ENCODE data around the gene PACS2.

DNA sequence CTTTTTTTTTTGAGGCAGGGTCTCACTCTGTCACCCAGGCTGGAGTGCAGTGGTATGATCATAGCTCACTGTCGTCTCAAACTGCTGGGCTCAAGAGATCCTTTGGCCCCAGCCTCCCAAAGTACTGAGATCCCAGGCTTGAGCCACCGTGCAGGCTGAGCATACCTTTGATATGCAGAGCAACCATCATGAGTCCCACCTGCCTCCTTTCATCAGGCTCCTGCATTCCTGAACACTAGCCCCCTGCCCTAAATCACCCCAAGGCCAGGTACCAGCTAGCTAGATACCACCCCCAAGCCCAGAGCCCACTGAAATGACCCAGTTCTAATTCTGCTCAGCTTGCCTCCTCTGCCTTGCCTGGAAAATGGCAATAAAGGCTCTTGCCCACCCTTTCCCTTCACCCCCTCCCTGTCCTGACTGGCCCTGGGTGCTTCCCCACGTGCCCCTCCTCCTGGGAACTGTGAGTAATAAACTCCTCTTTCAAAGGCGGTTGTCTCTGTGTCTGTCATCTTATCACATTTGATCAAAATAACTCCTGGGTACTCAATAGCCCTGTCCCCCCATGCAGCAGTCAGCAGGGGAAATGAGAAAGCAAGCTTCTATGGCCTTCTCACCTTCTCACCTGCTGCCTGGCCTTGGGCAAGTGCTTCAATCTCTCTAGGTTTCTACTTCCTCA is 7.4 kb upstream of the PACS2 start:
- TF ChIP-seq, protein P1, sequence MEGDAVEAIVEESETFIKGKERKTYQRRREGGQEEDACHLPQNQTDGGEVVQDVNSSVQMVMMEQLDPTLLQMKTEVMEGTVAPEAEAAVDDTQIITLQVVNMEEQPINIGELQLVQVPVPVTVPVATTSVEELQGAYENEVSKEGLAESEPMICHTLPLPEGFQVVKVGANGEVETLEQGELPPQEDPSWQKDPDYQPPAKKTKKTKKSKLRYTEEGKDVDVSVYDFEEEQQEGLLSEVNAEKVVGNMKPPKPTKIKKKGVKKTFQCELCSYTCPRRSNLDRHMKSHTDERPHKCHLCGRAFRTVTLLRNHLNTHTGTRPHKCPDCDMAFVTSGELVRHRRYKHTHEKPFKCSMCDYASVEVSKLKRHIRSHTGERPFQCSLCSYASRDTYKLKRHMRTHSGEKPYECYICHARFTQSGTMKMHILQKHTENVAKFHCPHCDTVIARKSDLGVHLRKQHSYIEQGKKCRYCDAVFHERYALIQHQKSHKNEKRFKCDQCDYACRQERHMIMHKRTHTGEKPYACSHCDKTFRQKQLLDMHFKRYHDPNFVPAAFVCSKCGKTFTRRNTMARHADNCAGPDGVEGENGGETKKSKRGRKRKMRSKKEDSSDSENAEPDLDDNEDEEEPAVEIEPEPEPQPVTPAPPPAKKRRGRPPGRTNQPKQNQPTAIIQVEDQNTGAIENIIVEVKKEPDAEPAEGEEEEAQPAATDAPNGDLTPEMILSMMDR (IDR thresholded peaks at IDR 0.05; ENCODE audit: low read depth, low read length, missing input control): no peak
- TF ChIP-seq, protein P2, sequence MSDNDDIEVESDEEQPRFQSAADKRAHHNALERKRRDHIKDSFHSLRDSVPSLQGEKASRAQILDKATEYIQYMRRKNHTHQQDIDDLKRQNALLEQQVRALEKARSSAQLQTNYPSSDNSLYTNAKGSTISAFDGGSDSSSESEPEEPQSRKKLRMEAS (IDR thresholded peaks at IDR 0.05): no peak
- TF ChIP-seq, protein P3, sequence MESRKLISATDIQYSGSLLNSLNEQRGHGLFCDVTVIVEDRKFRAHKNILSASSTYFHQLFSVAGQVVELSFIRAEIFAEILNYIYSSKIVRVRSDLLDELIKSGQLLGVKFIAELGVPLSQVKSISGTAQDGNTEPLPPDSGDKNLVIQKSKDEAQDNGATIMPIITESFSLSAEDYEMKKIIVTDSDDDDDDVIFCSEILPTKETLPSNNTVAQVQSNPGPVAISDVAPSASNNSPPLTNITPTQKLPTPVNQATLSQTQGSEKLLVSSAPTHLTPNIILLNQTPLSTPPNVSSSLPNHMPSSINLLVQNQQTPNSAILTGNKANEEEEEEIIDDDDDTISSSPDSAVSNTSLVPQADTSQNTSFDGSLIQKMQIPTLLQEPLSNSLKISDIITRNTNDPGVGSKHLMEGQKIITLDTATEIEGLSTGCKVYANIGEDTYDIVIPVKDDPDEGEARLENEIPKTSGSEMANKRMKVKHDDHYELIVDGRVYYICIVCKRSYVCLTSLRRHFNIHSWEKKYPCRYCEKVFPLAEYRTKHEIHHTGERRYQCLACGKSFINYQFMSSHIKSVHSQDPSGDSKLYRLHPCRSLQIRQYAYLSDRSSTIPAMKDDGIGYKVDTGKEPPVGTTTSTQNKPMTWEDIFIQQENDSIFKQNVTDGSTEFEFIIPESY (IDR thresholded peaks at IDR 0.05): no peak
- no peak for TF ChIP-seq SP1 (IDR thresholded peaks at IDR 0.05)
- TF ChIP-seq TAF1 (conservative IDR thresholded peaks at IDR 0.05): no peak
- TF ChIP-seq RAD21 (IDR thresholded peaks at IDR 0.05): no peak
- no peak for TF ChIP-seq YY1 (IDR thresholded peaks at IDR 0.05)
- TF ChIP-seq GABPA (IDR thresholded peaks at IDR 0.05 in 1 of 2, conservative IDR thresholded peaks at IDR 0.05 in 1 of 2): no peak
- no peak for TF ChIP-seq NR2F2 (IDR thresholded peaks at IDR 0.05)
